Testis (tissue), 2 donors: ENCODE data around the gene CDYL.

Source experiments
- CTCF ChIP-seq, 3 experiments: fragments of 450-650 bp in 2 of 3; fragments of 200-600 bp in 1 of 3; sonication (generic) in 1 of 3; IDR thresholded peaks; one replicate each; pipeline ENCODE4 v1.5.1; 2016 to 2019; ENCODE audit warnings: antibody characterized with exemption in 3 of 3, mild to moderate bottlenecking in 2 of 3, moderate library complexity in 1 of 3
- POLR2A ChIP-seq: fragments of 450-650 bp; IDR thresholded peaks from one replicate; pipeline ENCODE4 v1.6.1; 2017; ENCODE audit warnings: antibody characterized with exemption, mild to moderate bottlenecking, moderate library complexity

- TF ChIP-seq CTCF (IDR thresholded peaks at IDR 0.05) = no peak
- no peak for TF ChIP-seq POLR2A
Observed at GRCh38 chr6:4747588-4747987, 28.6 kb upstream of the CDYL start.
